ENCODE measurements around the gene KLF16.

Gene KLF16

DNA sequence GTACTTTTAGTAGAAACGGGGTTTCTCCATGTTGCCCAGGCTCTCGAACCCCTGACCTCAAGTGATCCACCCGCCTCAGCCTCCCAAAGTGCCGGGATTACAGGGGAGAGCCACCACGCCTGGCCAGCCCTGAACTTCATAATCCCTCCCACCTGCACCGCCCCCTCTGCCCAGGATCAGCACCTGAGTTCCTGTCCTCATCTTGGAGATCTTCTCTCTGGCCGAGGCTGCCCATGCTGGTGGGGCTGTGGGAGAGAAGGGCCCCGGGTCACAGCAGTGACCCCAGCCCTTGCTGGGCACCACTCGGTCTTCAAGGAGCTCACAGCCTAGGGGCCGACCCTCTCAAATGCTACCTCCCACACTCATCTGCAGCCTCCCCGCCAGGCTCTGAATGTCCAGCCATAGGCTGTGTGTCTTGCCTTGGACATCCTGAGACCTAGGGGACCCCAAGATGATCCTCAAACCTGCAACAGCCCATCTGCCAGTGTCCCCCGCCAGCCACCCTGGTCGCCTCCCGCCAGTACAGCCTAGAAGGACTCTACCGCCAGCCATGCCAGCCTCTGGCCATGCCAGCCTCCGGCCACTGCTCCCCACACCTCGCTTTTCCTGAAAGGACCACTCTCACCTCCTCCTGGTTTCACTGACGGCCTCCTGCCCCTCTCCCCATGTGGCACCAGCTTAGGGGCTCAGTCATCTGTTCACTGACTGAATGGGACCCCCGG is 52.8 kb downstream of the KLF16 start:
- H3K4me3 ChIP-seq (ENCODE audit: low read depth, low read length): no peak overlapping the region

GRCh38 chr19:1809678-1810077 is 53.7 kb downstream of the KLF16 start:
- no peak overlapping the region for H3K4me3 ChIP-seq (ENCODE audit: low read depth, low read length)

GRCh38 chr19:1808395-1808731 is 55.0 kb downstream of the KLF16 start:
- no peak overlapping the region for H3K4me3 ChIP-seq (ENCODE audit: low read depth, low read length)

DNA sequence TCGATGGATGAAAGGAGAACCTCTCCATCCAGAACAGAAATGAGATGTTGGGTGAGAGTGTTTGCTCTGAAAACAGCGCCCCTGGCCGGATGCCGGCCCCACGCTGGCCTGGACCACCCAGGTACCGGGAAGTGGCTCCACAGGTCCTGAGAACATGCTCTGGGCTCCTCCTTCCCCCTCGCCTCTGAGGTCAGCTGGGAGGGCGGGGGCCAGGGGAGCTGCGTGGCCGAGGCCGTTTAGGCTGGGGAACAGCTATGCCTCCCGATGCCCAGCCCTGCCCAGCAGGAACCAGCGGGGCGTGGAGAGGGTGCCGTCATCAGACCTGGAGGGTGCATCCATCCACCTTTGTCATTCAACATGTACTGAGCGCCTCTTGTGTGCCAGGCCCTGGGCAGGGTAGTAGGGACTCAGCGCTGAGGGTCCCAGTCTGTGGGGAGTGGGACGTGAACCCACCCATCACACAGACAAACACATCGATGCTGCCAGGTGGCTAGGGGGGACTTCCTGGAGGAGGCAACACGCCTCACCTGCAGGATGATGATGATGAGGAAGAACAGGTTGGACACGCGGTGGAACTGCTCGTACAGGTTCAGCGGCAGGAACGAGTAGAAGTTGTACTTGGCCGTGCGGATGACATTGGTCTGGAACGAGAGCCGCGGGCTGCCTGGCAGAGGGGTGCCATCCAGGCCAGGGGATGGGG is 55.5 kb downstream of the KLF16 start:
- H3K4me3 ChIP-seq (ENCODE audit: low read depth, low read length): no peak overlapping the region

DNA sequence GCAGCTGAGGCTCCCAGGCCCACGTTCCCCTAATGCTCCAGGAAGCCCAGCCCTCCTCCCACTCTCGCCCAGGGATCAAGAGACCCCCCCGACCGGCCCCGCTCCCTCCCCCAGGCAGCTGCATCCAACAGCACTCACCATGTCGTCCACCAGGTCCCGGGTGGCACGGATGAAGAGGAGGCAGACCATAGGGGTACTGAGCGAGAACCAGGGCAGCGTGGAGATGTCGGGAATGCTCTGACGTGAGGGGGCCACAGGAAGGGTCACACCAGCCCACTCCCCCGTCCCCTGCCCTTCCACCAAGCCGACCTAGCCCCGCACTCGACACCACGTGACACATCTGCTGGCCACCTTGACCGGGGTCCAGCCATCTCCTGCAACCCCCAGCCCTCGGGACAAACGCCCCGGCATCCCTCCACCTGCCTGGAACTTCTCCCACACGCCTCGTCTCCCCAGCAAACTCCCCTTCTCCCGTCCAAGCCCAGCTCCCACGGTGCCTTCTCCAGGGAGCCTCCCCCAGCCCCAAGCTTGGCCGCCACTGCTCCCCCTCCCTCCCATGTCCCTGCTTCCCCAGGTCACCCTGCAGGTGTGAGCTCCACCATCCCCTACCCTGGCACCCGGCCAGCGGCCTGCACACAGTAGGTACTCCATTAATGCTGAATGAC is 56.2 kb downstream of the KLF16 start:
- no peak overlapping the region for H3K4me3 ChIP-seq (ENCODE audit: low read depth, low read length)

- H3K4me3 ChIP-seq (ENCODE audit: low read depth, low read length): no peak overlapping the region
Observed at GRCh38 chr19:1806184-1807029, 57.0 kb downstream of the KLF16 start.

- H3K4me3 ChIP-seq (ENCODE audit: low read depth, low read length): no peak overlapping the region
Observed at GRCh38 chr19:1805401-1806183, 57.8 kb downstream of the KLF16 start.

- H3K4me3 ChIP-seq (ENCODE audit: low read depth, low read length): no peak overlapping the region
Observed at GRCh38 chr19:1804858-1805257, 58.5 kb downstream of the KLF16 start.
